Mononuclear cell (primary cell): Measurements from ENCODE around the gene CXCL6. TPM values are rescaled to one million over a fixed set of nuclear protein-coding genes. Genes with fewer than 3 reads are reported as not detected.

ENCODE experiments used
- H3K27me3 ChIP-seq: 2 replicates; pipeline ENCODE4 v1.6.0; 2011; ENCODE audit warnings: low read length, control low read depth; ENCODE audit not compliant: insufficient read depth
- H3K4me1 ChIP-seq: 2 replicates; pipeline ENCODE4 v1.5.1; 2011; ENCODE audit warnings: mild to moderate bottlenecking, low read length, control low read depth; ENCODE audit not compliant: insufficient read depth
- H3K4me3 ChIP-seq: 2 replicates; pipeline ENCODE4 v1.5.1; 2011; ENCODE audit warnings: mild to moderate bottlenecking, low read length, moderate library complexity
- H3K9me3 ChIP-seq: 2 replicates; pipeline ENCODE4 v1.5.1; 2011; ENCODE audit warnings: low read depth, mild to moderate bottlenecking, control low read depth, low read length
- total RNA-seq: library from RNA; depleted of rRNA; stranded (reverse); fragments of >200 nt; gene quantifications from one replicate; pipeline ENCODE4 v1.2.3, GENCODE V29; 2012

The CXCL6 gene
- total RNA-seq, 1 donor = not detected

- no peaks in the 10 kb centered on the region for H3K27me3 ChIP-seq
- peaks cover 5% of the 10 kb centered on the region for H3K4me1 ChIP-seq
- no peak overlapping the region for H3K4me3 ChIP-seq
- H3K9me3 ChIP-seq = no peaks in the 10 kb centered on the region
These were observed 12.7 kb upstream of the CXCL6 start for GRCh38 chr4:73823760-73824159.

GRCh38 chr4:73828956-73829355 lies 7.5 kb upstream of the CXCL6 start:
- Histone ChIP-seq H3K4me3 (no peak overlapping the region), H3K9me3 (no peaks in the 10 kb centered on the region)

GRCh38 chr4:73831569-73831968 lies 4.9 kb upstream of the CXCL6 start:
- Histone ChIP-seq H3K4me3 (no peak overlapping the region), H3K9me3 (no peaks in the 10 kb centered on the region), H3K27me3 (no peaks in the 10 kb centered on the region), H3K4me1 (peaks cover 6% of the 10 kb centered on the region)

More at GRCh38 chr4:73828956-73829355, 7.5 kb upstream of the CXCL6 start:
- Histone ChIP-seq H3K27me3 (no peaks in the 10 kb centered on the region), H3K4me1 (peaks cover 4% of the 10 kb centered on the region)

- no peaks in the 10 kb centered on the region for H3K9me3 ChIP-seq
- no peak overlapping the region for H3K4me3 ChIP-seq
- peaks cover 7% of the 10 kb centered on the region for H3K27me3 ChIP-seq
- H3K4me1 ChIP-seq = peaks cover 12% of the 10 kb centered on the region
These were observed 3.7 kb upstream of the CXCL6 start for GRCh38 chr4:73832651-73833237.

GRCh38 chr4:73839071-73839470 lies 2.6 kb downstream of the CXCL6 start:
- H3K9me3 ChIP-seq = no peaks in the 10 kb centered on the region
- H3K4me3 ChIP-seq = no peak overlapping the region
- H3K27me3 ChIP-seq = peaks cover 7% of the 10 kb centered on the region
- H3K4me1 ChIP-seq = peaks cover 8% of the 10 kb centered on the region

- peaks cover 8% of the 10 kb centered on the region for H3K4me1 ChIP-seq
- peaks cover 7% of the 10 kb centered on the region for H3K27me3 ChIP-seq
- H3K4me3 ChIP-seq = no peak overlapping the region
- no peaks in the 10 kb centered on the region for H3K9me3 ChIP-seq
These were observed 3.2 kb downstream of the CXCL6 start for GRCh38 chr4:73839715-73840114.

GRCh38 chr4:73841243-73841925 lies 4.9 kb downstream of the CXCL6 start:
- no peak overlapping the region for H3K4me3 ChIP-seq
- H3K9me3 ChIP-seq = no peaks in the 10 kb centered on the region
- peaks cover 8% of the 10 kb centered on the region for H3K4me1 ChIP-seq
- H3K27me3 ChIP-seq = peaks cover 7% of the 10 kb centered on the region

GRCh38 chr4:73842696-73843095 lies 6.2 kb downstream of the CXCL6 start:
- Histone ChIP-seq H3K4me3 (no peak overlapping the region), H3K4me1 (peaks cover 5% of the 10 kb centered on the region), H3K9me3 (no peaks in the 10 kb centered on the region), H3K27me3 (peaks cover under 1% of the 10 kb centered on the region)

- Histone ChIP-seq H3K27me3 (no peaks in the 10 kb centered on the region), H3K9me3 (no peaks in the 10 kb centered on the region), H3K4me3 (no peak overlapping the region), H3K4me1 (peaks cover 10% of the 10 kb centered on the region)
These were observed 6.9 kb downstream of the CXCL6 start for GRCh38 chr4:73843369-73843768.

GRCh38 chr4:73844345-73844744 lies 7.9 kb downstream of the CXCL6 start:
- H3K27me3 ChIP-seq = no peaks in the 10 kb centered on the region
- H3K4me1 ChIP-seq = peaks cover 13% of the 10 kb centered on the region
- H3K4me3 ChIP-seq = no peak overlapping the region
- no peaks in the 10 kb centered on the region for H3K9me3 ChIP-seq

GRCh38 chr4:73844806-73845205 lies 8.3 kb downstream of the CXCL6 start:
- no peak overlapping the region for H3K4me3 ChIP-seq
- H3K27me3 ChIP-seq = no peaks in the 10 kb centered on the region
- peaks cover 13% of the 10 kb centered on the region for H3K4me1 ChIP-seq
- H3K9me3 ChIP-seq = no peaks in the 10 kb centered on the region

- no peaks in the 10 kb centered on the region for H3K27me3 ChIP-seq
- H3K4me1 ChIP-seq = peaks cover 13% of the 10 kb centered on the region
- no peaks in the 10 kb centered on the region for H3K9me3 ChIP-seq
- H3K4me3 ChIP-seq = no peak overlapping the region
These were observed 11.2 kb downstream of the CXCL6 start for GRCh38 chr4:73847526-73848182.

- Histone ChIP-seq H3K4me3 (no peak overlapping the region), H3K4me1 (peaks cover 13% of the 10 kb centered on the region), H3K9me3 (no peaks in the 10 kb centered on the region), H3K27me3 (no peaks in the 10 kb centered on the region)
These were observed 11.8 kb downstream of the CXCL6 start for GRCh38 chr4:73848183-73848777.

- H3K4me1 ChIP-seq = peaks cover 18% of the 10 kb centered on the region
- no peaks in the 10 kb centered on the region for H3K9me3 ChIP-seq
- H3K4me3 ChIP-seq = no peak overlapping the region
- no peaks in the 10 kb centered on the region for H3K27me3 ChIP-seq
These were observed 13.9 kb downstream of the CXCL6 start for GRCh38 chr4:73850261-73850970.

GRCh38 chr4:73851293-73851692 lies 14.8 kb downstream of the CXCL6 start:
- H3K4me1 ChIP-seq = peaks cover 18% of the 10 kb centered on the region
- H3K27me3 ChIP-seq = no peaks in the 10 kb centered on the region
- no peak overlapping the region for H3K4me3 ChIP-seq
- no peaks in the 10 kb centered on the region for H3K9me3 ChIP-seq
